Esophagus muscularis mucosa (tissue), 4 donors: ENCODE results near the gene TEDC1. TPM values are rescaled to one million over a fixed set of nuclear protein-coding genes. Genes with fewer than 3 reads are reported as not detected.

Experiments
- DNase-seq: peaks from one replicate; pipeline ENCODE4 v3.0.0-alpha.2; 2017; ENCODE audit errors: extremely low spot score
- H3K27ac ChIP-seq, 4 donors: fragments of 200-600 bp; sonication (generic); replicated peaks in 1 of 4; 1 replicate in 3 of 4; 2 replicates in 1 of 4; pipeline ENCODE4 v1.5.1; 2016 to 2019; ENCODE audit warnings: mild to moderate bottlenecking in 1 of 4
- H3K27me3 ChIP-seq, 4 donors: fragments of 200-600 bp; sonication (generic); one replicate each; pipeline versions ENCODE4 v1.5.1 to v1.6.0; 2016 to 2019
- H3K36me3 ChIP-seq, 4 donors: fragments of 200-600 bp; sonication (generic); one replicate each; pipeline ENCODE4 v1.5.1; 2016 to 2019
- H3K4me1 ChIP-seq, 4 donors: fragments of 200-600 bp; sonication (generic); one replicate each; pipeline ENCODE4 v1.5.1; 2016 to 2019
- H3K4me3 ChIP-seq, 4 donors: fragments of 200-600 bp; sonication (generic); 1 replicate in 2 of 4; 2 replicates in 2 of 4; pipeline ENCODE4 v1.5.1; 2016 to 2019; ENCODE audit warnings: mild to moderate bottlenecking in 4 of 4, moderate library complexity in 1 of 4
- H3K9me3 ChIP-seq, 4 donors: fragments of 200-600 bp; sonication (generic); 1 replicate in 3 of 4; 2 replicates in 1 of 4; pipeline ENCODE4 v1.5.1; 2016 to 2019
- CTCF ChIP-seq, 3 experiments: fragments of 200-600 bp in 2 of 3; fragments of 450-650 bp in 1 of 3; sonication (generic) in 2 of 3; IDR thresholded peaks; one replicate each; pipeline ENCODE4 v1.5.1; 2017 to 2019; ENCODE audit warnings: antibody characterized with exemption in 3 of 3, mild to moderate bottlenecking in 2 of 3, moderate library complexity in 1 of 3
- EP300 ChIP-seq: sonication (generic); formaldehyde crosslinking; IDR thresholded peaks from one replicate; pipeline ENCODE4 v1.6.1; 2017; ENCODE audit warnings: antibody characterized with exemption
- POLR2A ChIP-seq: fragments of 450-650 bp; IDR thresholded peaks from one replicate; pipeline ENCODE4 v1.6.1; 2017; ENCODE audit warnings: antibody characterized with exemption, moderate library complexity, mild to moderate bottlenecking, low read depth
- POLR2AphosphoS5 ChIP-seq, 2 donors: sonication (generic); formaldehyde crosslinking; IDR thresholded peaks; one replicate each; pipeline ENCODE4 v1.6.1; 2017; ENCODE audit warnings: antibody characterized with exemption in 2 of 2
- WGBS: methylation state at CpG from one replicate; pipeline ENCODE4 v1.1.5; 2018; 5-methylcytosine and 5-hydroxymethylcytosine counted together
- intact Hi-C: fragments of 100-400 bp; cut with DNase I; formaldehyde crosslinking; loops from one replicate; pipeline ENCODE4 v1.15.1; 2023
- total RNA-seq, 4 donors: library from RNA; depleted of rRNA; stranded (reverse); fragments of >200 nt; gene quantifications; one replicate each; pipeline versions ENCODE4 v1.1.0 to v1.2.1, GENCODE V29; 2016

The TEDC1 gene
- total RNA-seq, 4 donors from 2014 or later, result 3.8 to 6.6 (median 4.7) TPM

- intact Hi-C loops, result no loop called here
- 80% methylated on average over 7 of the region's 22 CpGs for WGBS
- Histone ChIP-seq H3K4me1 (no peaks in the 10 kb centered on the region), H3K27ac (no peak overlapping the region), H3K9me3 (no peaks in the 10 kb centered on the region), H3K4me3 (no peak overlapping the region), H3K36me3 (peaks cover 49 to 89% (median 84%) of the 10 kb centered on the region in 4 donors), H3K27me3 (no peaks in the 10 kb centered on the region)
- no peak for DNase-seq
- TF ChIP-seq POLR2A (no peak), CTCF (IDR thresholded peaks at IDR 0.05) (no peak), POLR2AphosphoS5 (IDR thresholded peaks at IDR 0.05) (no peak), EP300 (no peak)
These were observed 34.1 kb upstream of the TEDC1 start for GRCh38 chr14:105456736-105457617.

GRCh38 chr14:105458010-105458409 lies 33.0 kb upstream of the TEDC1 start:
- WGBS, result 87% methylated on average over 15 of the region's 18 CpGs
- Histone ChIP-seq H3K36me3 (peaks cover 51 to 89% (median 83%) of the 10 kb centered on the region in 4 donors), H3K4me3 (no peak overlapping the region), H3K4me1 (peaks cover 0 to 1% (median 0%) of the 10 kb centered on the region in 4 donors), H3K27ac (no peak overlapping the region), H3K9me3 (no peaks in the 10 kb centered on the region), H3K27me3 (no peaks in the 10 kb centered on the region)
- no peak for DNase-seq
- TF ChIP-seq POLR2AphosphoS5 (IDR thresholded peaks at IDR 0.05), result no peak
- no peak for TF ChIP-seq EP300
- no peak for TF ChIP-seq POLR2A
- no peak for TF ChIP-seq CTCF (IDR thresholded peaks at IDR 0.05)
- intact Hi-C loops, result no loop called here

GRCh38 chr14:105458571-105458970 lies 32.5 kb upstream of the TEDC1 start:
- TF ChIP-seq POLR2AphosphoS5 (IDR thresholded peaks at IDR 0.05) (no peak), EP300 (no peak), CTCF (IDR thresholded peaks at IDR 0.05) (no peak), POLR2A (no peak)
- H3K36me3 ChIP-seq, result peaks cover 56 to 89% (median 84%) of the 10 kb centered on the region in 4 donors
- no peak overlapping the region for H3K27ac ChIP-seq
- no peak overlapping the region for H3K4me3 ChIP-seq
- 100% methylated on average over 4 of the region's 14 CpGs for WGBS
- no peak for DNase-seq
- H3K4me1 ChIP-seq, result peaks cover 0 to 5% (median 0%) of the 10 kb centered on the region in 4 donors
- no peaks in the 10 kb centered on the region for H3K9me3 ChIP-seq
- no peaks in the 10 kb centered on the region for H3K27me3 ChIP-seq
- intact Hi-C loops, result no loop called here

GRCh38 chr14:105460116-105460515 lies 30.9 kb upstream of the TEDC1 start:
- peaks cover 0 to 10% (median 0%) of the 10 kb centered on the region in 4 donors for H3K4me1 ChIP-seq
- H3K36me3 ChIP-seq, result peaks cover 61 to 89% (median 85%) of the 10 kb centered on the region in 4 donors
- no peak for DNase-seq
- H3K4me3 ChIP-seq, result no peak overlapping the region
- no peaks in the 10 kb centered on the region for H3K9me3 ChIP-seq
- H3K27me3 ChIP-seq, result no peaks in the 10 kb centered on the region
- intact Hi-C loops, result no loop called here
- no peak for TF ChIP-seq CTCF (IDR thresholded peaks at IDR 0.05)
- no peak for TF ChIP-seq POLR2AphosphoS5 (IDR thresholded peaks at IDR 0.05)
- TF ChIP-seq POLR2A, result no peak
- TF ChIP-seq EP300, result no peak
- WGBS, result no CpG with 5 or more reads among the region's 17 CpGs
- no peak overlapping the region for H3K27ac ChIP-seq
